Measurements from ENCODE around the gene GCHFR.

DNA sequence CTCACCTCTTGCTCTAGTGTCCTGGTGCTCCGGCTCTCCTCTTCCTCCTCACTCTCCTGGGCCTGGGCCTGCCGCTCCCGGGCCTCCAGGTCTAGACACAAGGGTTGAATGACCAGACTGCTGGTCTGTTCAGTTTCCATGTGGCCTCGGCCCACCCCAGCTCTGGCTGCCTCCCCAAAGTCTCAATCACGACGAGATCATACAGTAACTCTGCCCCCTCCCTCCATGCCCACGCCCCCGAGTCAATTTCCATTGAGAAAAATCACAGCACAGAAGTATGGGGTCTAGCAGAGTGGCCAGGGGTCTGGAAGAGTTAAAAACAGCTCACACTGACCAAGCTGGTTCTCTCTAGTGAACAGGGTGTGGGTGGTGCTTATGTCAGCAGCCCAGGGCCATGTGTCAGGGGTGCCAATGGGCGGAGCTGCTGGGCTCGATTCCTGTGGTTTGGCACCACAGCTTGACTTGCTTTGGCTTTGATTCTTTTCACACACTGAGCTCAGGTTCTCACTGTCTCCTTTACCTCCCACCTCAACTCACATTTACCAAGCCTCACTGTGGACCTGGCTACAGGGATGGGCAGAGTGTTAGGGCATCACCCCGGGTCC lies 12.8 kb downstream of the GCHFR start:
- no peak for TF ChIP-seq CTCF (IDR thresholded peaks at IDR 0.05; ENCODE audit: low read length)
- no peak for TF ChIP-seq EZH2 (IDR thresholded peaks at IDR 0.05; ENCODE audit: borderline replicate concordance, low read length)

Data from OCI-LY1 (cell line).